CD4-positive, alpha-beta T cell treated with Interleukin-12 subunit alpha and Interleukin-12 subunit beta, for 1 hour (primary cell): Measurements from ENCODE around the gene DHCR24.

Experiments used
- DNase-seq: peaks from one replicate; pipeline ENCODE4 v3.0.0-alpha.2; 2020

The DHCR24 gene

GRCh38 chr1:54844564-54844963 lies 42.4 kb downstream of the DHCR24 start:
- no peak for DNase-seq

DNA sequence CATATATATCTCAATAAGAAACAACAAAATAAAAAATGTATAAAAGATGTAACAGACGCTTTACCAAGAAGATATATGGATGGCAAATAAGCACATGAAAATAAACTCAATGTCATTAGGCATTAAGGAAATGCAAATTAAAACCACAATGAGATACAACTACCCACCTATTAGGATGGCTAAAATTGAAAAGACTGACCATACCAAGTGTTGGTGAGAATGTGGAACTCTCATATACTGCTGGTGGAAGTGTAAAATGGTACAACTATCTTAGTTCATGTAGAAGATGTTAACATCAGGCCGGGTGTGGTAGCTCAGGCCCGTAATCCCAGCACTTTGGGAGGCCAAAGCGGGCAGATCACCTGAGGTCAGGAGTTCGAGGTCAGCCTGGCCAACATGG lies 43.5 kb downstream of the DHCR24 start:
- DNase-seq = no peak

DNA sequence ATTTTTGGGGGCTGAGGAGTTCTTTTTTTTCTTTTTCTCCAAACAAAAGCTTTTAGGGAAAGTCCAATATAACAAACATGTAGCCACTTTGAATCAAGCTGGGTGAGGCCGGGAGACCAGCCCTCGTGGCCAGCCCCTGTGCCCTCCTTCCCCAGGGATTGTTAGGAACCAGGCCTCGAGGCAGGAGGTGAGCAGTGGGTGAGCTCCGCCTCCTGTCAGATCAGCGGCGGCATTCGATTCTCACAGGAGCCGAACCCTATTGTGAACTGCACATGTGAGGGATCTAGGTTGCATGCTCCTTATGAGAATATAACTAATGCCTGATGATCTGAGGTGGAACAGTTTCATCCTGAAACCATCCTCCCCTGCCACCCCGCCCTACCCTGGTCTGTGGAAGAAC lies 44.0 kb downstream of the DHCR24 start:
- DNase-seq = no peak

GRCh38 chr1:54842206-54842915 lies 44.6 kb downstream of the DHCR24 start:
- no peak for DNase-seq

DNA sequence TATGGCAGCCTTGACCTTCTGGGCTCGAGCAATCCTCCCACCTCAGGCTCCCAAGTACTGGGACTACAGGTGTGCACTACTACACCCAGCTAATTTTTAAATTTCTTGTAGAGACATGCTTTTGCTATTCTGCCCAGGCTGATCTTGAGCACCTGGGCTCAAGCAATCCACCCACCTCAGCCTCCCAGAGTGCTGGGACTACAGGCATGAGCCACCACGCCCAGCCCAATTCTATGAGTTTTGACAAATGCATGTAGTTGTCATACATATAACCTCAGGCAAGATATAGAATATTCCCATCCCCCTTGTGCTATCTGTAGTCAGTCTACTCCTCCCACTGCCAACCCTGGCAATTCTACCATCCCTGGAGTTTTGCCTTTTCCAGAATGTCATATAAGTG lies 47.2 kb downstream of the DHCR24 start:
- no peak for DNase-seq

DNA sequence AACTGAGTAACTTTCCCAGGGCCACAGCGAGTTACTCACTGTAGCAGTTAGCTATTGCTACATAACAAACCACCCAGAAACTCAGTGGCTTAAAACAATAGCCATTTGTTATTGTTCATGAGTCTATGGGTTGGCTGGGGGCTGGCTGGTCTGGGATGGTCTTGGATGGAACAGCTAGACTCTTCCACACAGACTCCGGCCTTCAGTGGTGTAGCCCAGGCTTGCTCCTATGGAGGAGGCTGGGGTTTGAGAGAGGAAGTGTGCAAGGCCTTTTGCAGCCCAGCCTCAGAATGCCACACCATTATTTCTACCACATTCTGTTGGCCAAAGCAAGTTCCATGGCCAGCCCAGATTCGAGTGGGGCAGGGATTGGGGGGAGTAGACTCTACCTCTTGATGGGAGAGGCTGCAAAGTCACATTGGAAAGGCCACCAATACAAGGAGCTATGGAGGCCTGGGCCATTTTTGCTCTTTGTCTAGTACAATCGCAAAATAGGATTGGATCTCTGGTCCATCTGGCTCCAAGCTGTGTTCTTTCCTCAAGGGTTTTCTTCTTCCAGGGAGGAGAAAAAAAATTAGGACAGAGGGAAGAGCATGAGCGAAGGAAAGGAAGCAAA lies 48.3 kb downstream of the DHCR24 start:
- DNase-seq = no peak

DNA sequence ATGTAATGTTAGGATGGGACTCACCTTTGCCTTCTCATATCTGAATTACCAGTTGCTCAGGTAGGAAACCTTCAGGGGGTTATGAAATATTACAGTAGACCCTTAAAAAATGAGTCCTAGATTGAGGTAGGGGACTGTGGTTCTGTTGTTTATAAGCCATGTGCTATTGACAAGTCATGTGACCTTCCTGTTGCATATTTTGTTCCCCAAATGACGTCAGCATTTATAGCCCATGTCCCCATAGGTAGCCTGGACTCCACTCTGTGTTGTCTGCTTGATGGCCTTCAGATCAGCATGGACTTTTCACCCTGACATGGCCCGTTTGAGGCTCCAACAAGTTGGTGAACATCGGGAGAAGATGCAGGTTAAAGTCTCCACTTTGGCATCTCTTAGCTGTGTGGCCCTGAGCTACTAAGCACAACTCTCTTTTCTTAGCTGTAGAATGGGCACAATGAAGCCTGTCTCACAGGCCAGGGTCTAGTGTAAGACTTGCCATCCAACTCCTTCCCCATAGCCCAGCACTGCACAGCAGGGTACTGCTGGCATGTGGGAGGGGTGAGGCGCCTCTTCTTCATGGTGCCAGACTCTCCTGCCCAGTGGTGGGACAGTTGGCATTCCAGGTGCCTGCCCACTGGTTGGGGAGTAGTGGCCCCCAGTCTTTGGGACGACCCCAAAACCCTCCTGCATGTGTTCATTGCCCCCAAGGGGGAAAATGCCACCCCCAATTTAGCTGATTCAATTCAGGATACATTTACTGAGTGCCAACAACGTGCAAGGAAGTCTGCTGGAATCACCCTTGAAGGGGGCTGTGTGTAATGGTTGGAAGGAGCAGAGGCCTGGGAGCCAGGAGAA lies 49.8 kb downstream of the DHCR24 start:
- DNase-seq = no peak

GRCh38 chr1:54836594-54836993 lies 50.4 kb downstream of the DHCR24 start:
- DNase-seq = no peak

- no peak for DNase-seq
These were observed 51.0 kb downstream of the DHCR24 start for GRCh38 chr1:54835970-54836369.

DNA sequence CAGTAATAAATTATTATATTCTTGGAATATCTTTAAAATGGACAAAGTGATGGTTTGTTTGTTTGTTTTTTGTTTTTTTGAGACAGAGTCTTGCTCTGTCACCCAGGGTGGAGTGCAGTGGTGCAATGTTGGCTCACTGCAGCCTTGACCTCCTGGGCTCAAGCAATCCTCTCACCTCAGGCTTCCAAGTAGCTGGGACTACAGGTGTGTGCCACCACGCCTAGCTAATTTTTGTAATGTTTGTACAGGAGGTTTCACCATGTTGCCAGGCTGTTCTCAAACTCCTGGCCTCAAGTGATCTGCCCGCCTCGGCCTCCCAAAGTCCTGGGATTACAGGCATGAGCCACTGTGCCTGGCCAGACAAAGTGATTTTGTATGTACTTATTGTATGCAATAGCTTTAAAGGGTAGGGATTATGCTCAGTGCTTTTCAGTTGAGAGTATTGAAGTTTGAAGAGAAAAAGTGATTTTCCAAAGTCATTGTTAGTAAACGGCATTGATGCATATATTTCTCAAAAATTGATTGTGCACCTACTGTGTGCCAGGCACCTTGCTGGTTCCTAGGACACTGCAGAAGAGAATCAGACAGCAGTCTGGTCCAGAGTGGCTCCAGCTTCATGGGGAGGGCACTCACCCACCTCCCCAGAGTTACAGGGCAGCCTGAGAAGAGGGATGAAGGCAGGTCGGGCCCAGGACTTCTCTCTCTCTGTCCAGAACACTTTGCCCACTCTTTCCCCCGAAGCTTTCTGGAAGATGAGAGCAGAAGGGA lies 51.7 kb downstream of the DHCR24 start:
- no peak for DNase-seq

DNA sequence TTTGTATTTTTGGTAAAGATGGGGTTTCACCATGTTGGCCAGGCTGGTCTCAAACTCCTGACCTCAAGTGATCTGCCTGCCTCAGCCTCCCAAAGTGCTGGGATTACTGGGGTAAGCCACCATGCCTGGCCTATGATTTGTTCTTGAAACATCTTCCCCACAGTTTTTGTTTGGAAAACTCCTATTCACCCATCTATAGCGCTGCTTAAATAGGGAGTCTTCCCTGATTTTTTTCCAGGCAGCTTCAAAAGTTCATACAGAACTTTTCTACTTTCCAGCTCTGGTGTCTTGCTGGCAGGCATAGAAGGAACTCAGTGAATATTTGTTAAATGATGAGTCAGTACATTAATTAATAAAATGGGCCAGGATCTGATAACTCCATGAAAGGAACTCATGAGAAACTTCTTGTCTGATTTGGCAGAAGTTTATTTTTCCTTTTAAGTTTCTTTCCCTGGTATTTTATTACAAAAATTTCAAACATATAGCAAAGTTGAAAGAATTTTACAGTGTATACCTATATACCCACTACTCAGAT lies 52.9 kb downstream of the DHCR24 start:
- DNase-seq = no peak

DNA sequence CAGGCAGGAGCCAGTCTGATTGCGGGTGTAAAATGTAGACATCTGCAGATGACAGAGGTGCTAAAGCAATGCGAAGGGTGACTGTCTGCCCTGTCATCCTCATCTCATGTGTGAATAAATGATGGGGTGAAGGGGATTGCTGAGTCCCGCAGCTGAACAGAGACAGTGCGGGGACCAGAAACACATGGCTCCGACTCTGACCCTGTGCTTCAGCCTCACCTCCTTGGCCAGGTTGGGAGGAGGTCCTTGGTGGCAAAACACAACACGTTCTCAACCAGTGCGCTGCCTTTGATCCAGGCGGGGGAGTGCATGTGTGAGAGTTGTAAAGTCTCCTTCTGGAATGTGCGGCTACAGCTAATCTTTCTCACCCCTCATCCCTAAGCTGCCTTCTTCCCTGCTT lies 53.9 kb downstream of the DHCR24 start:
- no peak for DNase-seq

GRCh38 chr1:54826226-54826816 lies 60.7 kb downstream of the DHCR24 start:
- DNase-seq = no peak

GRCh38 chr1:54825696-54826095 lies 61.3 kb downstream of the DHCR24 start:
- DNase-seq = no peak

GRCh38 chr1:54823670-54824069 lies 63.3 kb downstream of the DHCR24 start:
- DNase-seq = no peak

- DNase-seq = no peak
These were observed 67.3 kb downstream of the DHCR24 start for GRCh38 chr1:54819733-54820132.

GRCh38 chr1:54819195-54819536 lies 67.8 kb downstream of the DHCR24 start:
- DNase-seq = no peak

GRCh38 chr1:54818461-54819194 lies 68.4 kb downstream of the DHCR24 start:
- DNase-seq = no peak

DNA sequence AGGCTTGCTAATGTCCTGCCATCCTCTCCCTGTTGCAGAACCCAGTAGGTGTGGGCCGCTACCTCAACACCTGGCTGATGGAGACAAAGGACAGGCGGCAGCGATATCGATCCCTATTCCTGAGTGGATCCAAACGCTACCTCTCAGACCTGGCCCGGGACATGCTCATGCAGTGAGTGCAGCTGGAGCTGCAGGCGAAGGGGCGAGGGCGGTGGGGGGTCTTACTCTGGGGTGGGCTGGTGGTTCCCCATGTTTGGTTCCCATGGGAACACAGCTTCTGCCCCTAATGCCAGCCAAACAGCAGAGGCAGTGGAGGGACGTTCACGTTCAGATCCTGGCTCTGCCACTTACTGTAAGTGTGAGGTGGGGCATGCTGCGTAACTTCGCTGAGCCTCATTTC lies 70.0 kb downstream of the DHCR24 start:
- DNase-seq = no peak

DNA sequence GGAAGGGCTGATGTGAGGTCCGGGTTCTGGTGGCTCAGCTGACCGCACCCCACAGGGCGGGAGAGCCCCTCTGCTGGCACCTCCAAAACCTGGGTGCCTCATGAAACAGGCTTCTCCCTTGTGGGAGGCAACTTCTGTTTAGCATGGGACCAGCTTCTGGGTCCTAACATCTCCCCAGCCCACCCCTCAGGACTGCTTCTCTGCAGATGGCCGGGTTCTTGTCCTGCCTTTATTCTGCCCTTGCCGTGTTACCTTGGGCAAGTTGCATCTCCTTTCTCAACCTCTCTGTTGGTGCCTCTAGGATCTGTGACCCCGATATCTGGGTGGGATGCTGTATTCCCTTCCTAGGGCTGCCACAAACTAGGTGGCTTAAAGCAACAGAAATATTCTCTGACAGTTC lies 70.9 kb downstream of the DHCR24 start:
- DNase-seq = no peak

- DNase-seq = no peak
These were observed 71.7 kb downstream of the DHCR24 start for GRCh38 chr1:54815086-54815876.
